ENCODE results near the gene IQCM.

Gene IQCM

GRCh38 chr4:149347139-149347538, 468.5 kb downstream of the IQCM start:
- Histone ChIP-seq H2AFZ (ENCODE audit: low read depth, low read length) (no peak overlapping the region), H3K4ac (ENCODE audit: low read depth in 1 of 2, low read length in 2 of 2) (no peak overlapping the region), H3K9ac (ENCODE audit: low read length) (no peak overlapping the region), H3K23ac (ENCODE audit: low read length in 2 of 2) (no peak overlapping the region), H3K4me3 (ENCODE audit: insufficient read depth in 1 of 2, low read depth in 1 of 2, low read length in 2 of 2) (no peak overlapping the region), H3K27ac (ENCODE audit: low read length, poor library complexity, severe bottlenecking) (no peak overlapping the region), H2BK5ac (ENCODE audit: low read depth, low read length, poor library complexity, severe bottlenecking) (no peak overlapping the region), H3K18ac (ENCODE audit: low read depth in 1 of 2, low read length in 2 of 2) (no peak overlapping the region), H2AK5ac (ENCODE audit: low read length, severe bottlenecking) (no peak overlapping the region), H3K79me1 (replicated peaks; ENCODE audit: low read length, poor library complexity, severe bottlenecking) (no peaks in the 10 kb centered on the region), H3K4me1 (ENCODE audit: control insufficient read depth, insufficient read depth, low read depth, low read length) (no peaks in the 10 kb centered on the region), H4K8ac (ENCODE audit: low read length) (no peak overlapping the region), H3K9me3 (ENCODE audit: control insufficient read depth, low read length) (peaks cover 4% of the 10 kb centered on the region), H3K27me3 (ENCODE audit: control insufficient read depth in 1 of 2, insufficient read depth in 1 of 2, low read length in 2 of 2) (no peaks in the 10 kb centered on the region), H2BK15ac (ENCODE audit: low read depth, poor library complexity, severe bottlenecking) (no peak overlapping the region), H4K91ac (ENCODE audit: low read length) (no peak overlapping the region), H3K14ac (ENCODE audit: low read length in 2 of 2) (no peak overlapping the region), H3K36me3 (ENCODE audit: control insufficient read depth in 1 of 2, insufficient read depth in 2 of 2, low read depth in 1 of 2, low read length in 2 of 2) (no peaks in the 10 kb centered on the region), H3K4me2 (ENCODE audit: low read length, poor library complexity, severe bottlenecking) (no peak overlapping the region), H2BK120ac (ENCODE audit: low read depth, low read length) (no peak overlapping the region), H2BK12ac (ENCODE audit: low read length in 2 of 2) (no peak overlapping the region)
- WGBS, result 100% methylated on average over 2 of the region's 3 CpGs
- DNase-seq, result no peak

- Histone ChIP-seq H3K4ac (ENCODE audit: low read depth in 1 of 2, low read length in 2 of 2) (no peak overlapping the region), H3K27ac (ENCODE audit: low read length, poor library complexity, severe bottlenecking) (no peak overlapping the region), H2BK15ac (ENCODE audit: low read depth, poor library complexity, severe bottlenecking) (no peak overlapping the region), H3K4me3 (ENCODE audit: insufficient read depth in 1 of 2, low read depth in 1 of 2, low read length in 2 of 2) (no peak overlapping the region), H4K8ac (ENCODE audit: low read length) (no peak overlapping the region), H3K9me3 (ENCODE audit: control insufficient read depth, low read length) (no peaks in the 10 kb centered on the region), H2BK120ac (ENCODE audit: low read depth, low read length) (no peak overlapping the region), H3K27me3 (ENCODE audit: control insufficient read depth in 1 of 2, insufficient read depth in 1 of 2, low read length in 2 of 2) (no peaks in the 10 kb centered on the region), H3K36me3 (ENCODE audit: control insufficient read depth in 1 of 2, insufficient read depth in 2 of 2, low read depth in 1 of 2, low read length in 2 of 2) (no peaks in the 10 kb centered on the region), H4K91ac (ENCODE audit: low read length) (no peak overlapping the region), H2BK5ac (ENCODE audit: low read depth, low read length, poor library complexity, severe bottlenecking) (no peak overlapping the region), H3K4me2 (ENCODE audit: low read length, poor library complexity, severe bottlenecking) (no peak overlapping the region), H3K18ac (ENCODE audit: low read depth in 1 of 2, low read length in 2 of 2) (no peak overlapping the region), H2AK5ac (ENCODE audit: low read length, severe bottlenecking) (no peak overlapping the region), H3K14ac (ENCODE audit: low read length in 2 of 2) (no peak overlapping the region), H2AFZ (ENCODE audit: low read depth, low read length) (no peak overlapping the region), H3K4me1 (ENCODE audit: control insufficient read depth, insufficient read depth, low read depth, low read length) (no peaks in the 10 kb centered on the region), H3K9ac (ENCODE audit: low read length) (no peak overlapping the region), H3K23ac (ENCODE audit: low read length in 2 of 2) (no peak overlapping the region), H3K79me1 (replicated peaks; ENCODE audit: low read length, poor library complexity, severe bottlenecking) (no peaks in the 10 kb centered on the region), H2BK12ac (ENCODE audit: low read length in 2 of 2) (no peak overlapping the region)
- no peak for DNase-seq
- 100% methylated on average over 1 of the region's 1 CpG for WGBS
Observed at GRCh38 chr4:149345424-149345823, 470.2 kb downstream of the IQCM start.

GRCh38 chr4:149344436-149344835, 471.2 kb downstream of the IQCM start:
- no peak overlapping the region for H4K91ac ChIP-seq (ENCODE audit: low read length)
- H2BK5ac ChIP-seq (ENCODE audit: low read depth, low read length, poor library complexity, severe bottlenecking), result no peak overlapping the region
- no peak overlapping the region for H3K23ac ChIP-seq (ENCODE audit: low read length in 2 of 2)
- H3K9ac ChIP-seq (ENCODE audit: low read length), result no peak overlapping the region
- 58% methylated on average over 2 of the region's 3 CpGs for WGBS
- no peak overlapping the region for H3K14ac ChIP-seq (ENCODE audit: low read length in 2 of 2)
- H3K27ac ChIP-seq (ENCODE audit: low read length, poor library complexity, severe bottlenecking), result no peak overlapping the region
- no peaks in the 10 kb centered on the region for H3K4me1 ChIP-seq (ENCODE audit: control insufficient read depth, insufficient read depth, low read depth, low read length)
- H3K4ac ChIP-seq (ENCODE audit: low read depth in 1 of 2, low read length in 2 of 2), result no peak overlapping the region
- H3K4me2 ChIP-seq (ENCODE audit: low read length, poor library complexity, severe bottlenecking), result no peak overlapping the region
- no peaks in the 10 kb centered on the region for H3K27me3 ChIP-seq (ENCODE audit: control insufficient read depth in 1 of 2, insufficient read depth in 1 of 2, low read length in 2 of 2)
- no peaks in the 10 kb centered on the region for H3K9me3 ChIP-seq (ENCODE audit: control insufficient read depth, low read length)
- H2AFZ ChIP-seq (ENCODE audit: low read depth, low read length), result no peak overlapping the region
- no peaks in the 10 kb centered on the region for H3K79me1 ChIP-seq (replicated peaks; ENCODE audit: low read length, poor library complexity, severe bottlenecking)
- H3K4me3 ChIP-seq (ENCODE audit: insufficient read depth in 1 of 2, low read depth in 1 of 2, low read length in 2 of 2), result no peak overlapping the region
- H3K36me3 ChIP-seq (ENCODE audit: control insufficient read depth in 1 of 2, insufficient read depth in 2 of 2, low read depth in 1 of 2, low read length in 2 of 2), result no peaks in the 10 kb centered on the region
- peak; percentile 47 for DNase-seq
- no peak overlapping the region for H2BK12ac ChIP-seq (ENCODE audit: low read length in 2 of 2)
- no peak overlapping the region for H3K18ac ChIP-seq (ENCODE audit: low read depth in 1 of 2, low read length in 2 of 2)
- no peak overlapping the region for H2BK15ac ChIP-seq (ENCODE audit: low read depth, poor library complexity, severe bottlenecking)
- H2AK5ac ChIP-seq (ENCODE audit: low read length, severe bottlenecking), result no peak overlapping the region
- no peak overlapping the region for H2BK120ac ChIP-seq (ENCODE audit: low read depth, low read length)
- no peak overlapping the region for H4K8ac ChIP-seq (ENCODE audit: low read length)

DNA sequence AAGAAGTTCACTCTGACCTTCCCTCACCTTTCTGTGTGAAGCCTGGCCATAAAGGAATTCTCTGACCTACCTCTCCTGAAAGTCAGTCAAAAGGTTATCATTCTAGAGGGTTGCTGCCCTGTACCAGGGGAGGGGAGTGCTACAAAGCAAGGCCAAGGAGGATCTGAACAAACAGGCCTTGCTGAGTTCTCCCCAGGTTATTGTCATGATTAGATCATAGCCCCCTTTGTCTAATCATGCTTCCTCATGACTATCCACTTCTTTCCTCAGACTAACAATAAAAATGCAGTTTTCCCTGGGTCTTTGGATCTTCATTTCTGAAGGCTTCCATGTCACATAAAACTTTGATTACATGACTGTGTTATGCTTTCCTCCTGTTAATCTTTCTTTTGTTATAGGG, 472.0 kb downstream of the IQCM start:
- H2BK12ac ChIP-seq (ENCODE audit: low read length in 2 of 2), result no peak overlapping the region

More for the DNA sequence above, 472.0 kb downstream of the IQCM start:
- no peak for DNase-seq
- Histone ChIP-seq H2BK5ac (ENCODE audit: low read depth, low read length, poor library complexity, severe bottlenecking) (no peak overlapping the region), H3K23ac (ENCODE audit: low read length in 2 of 2) (no peak overlapping the region), H2AK5ac (ENCODE audit: low read length, severe bottlenecking) (no peak overlapping the region), H4K91ac (ENCODE audit: low read length) (no peak overlapping the region), H3K36me3 (ENCODE audit: control insufficient read depth in 1 of 2, insufficient read depth in 2 of 2, low read depth in 1 of 2, low read length in 2 of 2) (no peaks in the 10 kb centered on the region), H3K4me2 (ENCODE audit: low read length, poor library complexity, severe bottlenecking) (no peak overlapping the region), H2BK120ac (ENCODE audit: low read depth, low read length) (no peak overlapping the region), H3K9ac (ENCODE audit: low read length) (no peak overlapping the region), H3K9me3 (ENCODE audit: control insufficient read depth, low read length) (no peaks in the 10 kb centered on the region), H3K27me3 (ENCODE audit: control insufficient read depth in 1 of 2, insufficient read depth in 1 of 2, low read length in 2 of 2) (no peaks in the 10 kb centered on the region), H4K8ac (ENCODE audit: low read length) (no peak overlapping the region), H3K4ac (ENCODE audit: low read depth in 1 of 2, low read length in 2 of 2) (no peak overlapping the region), H2AFZ (ENCODE audit: low read depth, low read length) (no peak overlapping the region), H3K79me1 (replicated peaks; ENCODE audit: low read length, poor library complexity, severe bottlenecking) (no peaks in the 10 kb centered on the region), H2BK15ac (ENCODE audit: low read depth, poor library complexity, severe bottlenecking) (no peak overlapping the region), H3K14ac (ENCODE audit: low read length in 2 of 2) (no peak overlapping the region), H3K4me3 (ENCODE audit: insufficient read depth in 1 of 2, low read depth in 1 of 2, low read length in 2 of 2) (no peak overlapping the region), H3K27ac (ENCODE audit: low read length, poor library complexity, severe bottlenecking) (no peak overlapping the region), H3K4me1 (ENCODE audit: control insufficient read depth, insufficient read depth, low read depth, low read length) (no peaks in the 10 kb centered on the region), H3K18ac (ENCODE audit: low read depth in 1 of 2, low read length in 2 of 2) (no peak overlapping the region)
